GM12891 (cell line): ENCODE results near the gene PSMC3IP.

Source experiments
- PAX5 ChIP-seq: IDR thresholded peaks from 2 replicates; pipeline ENCODE4 v1.6.1; 2011; ENCODE audit warnings: low read length, moderate library complexity, mild to moderate bottlenecking; ENCODE audit not compliant: insufficient read depth, severe bottlenecking
- POLR2A ChIP-seq: IDR thresholded peaks from 2 replicates; pipeline ENCODE4 v1.6.1; 2011; ENCODE audit warnings: low read depth, low read length, control low read depth
- POLR2AphosphoS5 ChIP-seq: IDR thresholded peaks from 2 replicates; pipeline ENCODE4 v1.6.1; 2011; ENCODE audit warnings: low read depth, low read length, control low read depth

GRCh38 chr17:42538482-42538881 is 39.0 kb downstream of the PSMC3IP start:
- TF ChIP-seq PAX5 = no peak
- TF ChIP-seq POLR2A = no peak
- no peak for TF ChIP-seq POLR2AphosphoS5
